Stimulated activated naive CD8-positive, alpha-beta T cell treated with anti-CD3 and anti-CD28 coated beads, Interleukin-15, Interleukin-2, amounts not matched to agents 100 ng/mL and 50 ng/mL, for 24 hours (primary cell): Measurements from ENCODE around the gene SPP2.

ENCODE experiments used
- H3K27ac Mint-ChIP-seq: one replicate; pipeline ENCODE4 v1.8.0; 2021; ENCODE audit warnings: mild to moderate bottlenecking, mixed read lengths
- H3K27me3 Mint-ChIP-seq: one replicate; pipeline ENCODE4 v1.8.0; 2021; ENCODE audit warnings: mixed read lengths
- H3K36me3 Mint-ChIP-seq: one replicate; pipeline ENCODE4 v1.8.0; 2021; ENCODE audit warnings: low read depth, mixed read lengths
- H3K4me1 Mint-ChIP-seq: one replicate; pipeline ENCODE4 v1.8.0; 2021; ENCODE audit warnings: low read depth, mixed read lengths
- H3K4me3 Mint-ChIP-seq: one replicate; pipeline ENCODE4 v1.8.0; 2021; ENCODE audit warnings: mild to moderate bottlenecking, mixed read lengths
- H3K9me3 Mint-ChIP-seq: one replicate; pipeline ENCODE4 v1.8.0; 2021; ENCODE audit warnings: mixed read lengths

The SPP2 gene

DNA sequence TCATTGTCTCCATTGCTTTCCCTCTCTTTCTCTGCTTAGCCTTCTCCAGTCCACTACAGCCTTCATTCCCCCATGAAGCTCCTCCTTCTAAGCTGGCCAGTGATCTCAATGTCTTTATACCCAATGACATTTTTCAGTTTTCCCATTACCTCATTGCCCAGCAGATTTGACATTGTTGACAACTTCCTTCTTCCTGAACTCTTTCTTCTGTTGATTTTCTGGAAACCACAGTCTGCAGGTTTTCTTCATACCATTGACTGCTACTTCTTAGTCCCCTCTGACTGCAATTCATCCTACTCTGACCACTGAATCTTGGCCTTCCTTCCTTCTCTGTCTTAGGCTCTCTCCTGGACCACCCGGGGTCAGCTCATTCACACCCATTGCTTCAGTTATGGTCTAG lies 22.9 kb upstream of the SPP2 start:
- H3K9me3 Mint-ChIP-seq = no peaks in the 10 kb centered on the region
- peaks cover 37% of the 10 kb centered on the region for H3K4me1 Mint-ChIP-seq
- H3K27ac Mint-ChIP-seq = no peak overlapping the region
- no peak overlapping the region for H3K4me3 Mint-ChIP-seq
- H3K36me3 Mint-ChIP-seq = no peaks in the 10 kb centered on the region
- H3K27me3 Mint-ChIP-seq = no peaks in the 10 kb centered on the region

DNA sequence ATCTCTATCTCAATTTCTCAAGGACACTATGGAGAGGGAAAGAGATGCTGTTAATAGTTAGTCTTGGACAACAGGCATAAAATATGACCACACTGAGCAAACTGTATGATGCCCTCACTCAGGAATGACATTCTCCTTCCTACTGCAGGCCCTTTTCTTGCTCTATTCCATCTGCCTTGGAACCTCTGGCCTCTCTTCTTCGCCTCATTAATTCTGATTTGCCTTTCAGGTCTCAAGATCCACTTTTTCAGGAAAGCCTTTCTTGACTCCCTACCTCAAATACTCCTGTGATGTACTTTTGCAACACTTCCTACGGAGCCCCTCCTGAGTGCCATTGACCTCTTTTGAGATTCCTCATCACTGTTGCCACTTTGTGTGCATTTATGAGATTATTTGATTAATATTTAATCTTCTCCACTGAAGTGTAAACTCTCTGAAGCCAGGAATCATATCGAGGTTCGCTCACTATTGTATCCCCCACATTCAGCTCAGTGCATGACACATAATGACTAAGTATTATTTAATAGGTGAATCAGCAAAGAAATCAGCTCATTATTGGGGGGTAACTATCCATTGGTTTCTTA lies 21.3 kb upstream of the SPP2 start:
- no peaks in the 10 kb centered on the region for H3K27me3 Mint-ChIP-seq
- H3K27ac Mint-ChIP-seq = no peak overlapping the region
- H3K36me3 Mint-ChIP-seq = no peaks in the 10 kb centered on the region
- no peak overlapping the region for H3K4me3 Mint-ChIP-seq
- H3K4me1 Mint-ChIP-seq = peaks cover 44% of the 10 kb centered on the region
- peaks cover 5% of the 10 kb centered on the region for H3K9me3 Mint-ChIP-seq

DNA sequence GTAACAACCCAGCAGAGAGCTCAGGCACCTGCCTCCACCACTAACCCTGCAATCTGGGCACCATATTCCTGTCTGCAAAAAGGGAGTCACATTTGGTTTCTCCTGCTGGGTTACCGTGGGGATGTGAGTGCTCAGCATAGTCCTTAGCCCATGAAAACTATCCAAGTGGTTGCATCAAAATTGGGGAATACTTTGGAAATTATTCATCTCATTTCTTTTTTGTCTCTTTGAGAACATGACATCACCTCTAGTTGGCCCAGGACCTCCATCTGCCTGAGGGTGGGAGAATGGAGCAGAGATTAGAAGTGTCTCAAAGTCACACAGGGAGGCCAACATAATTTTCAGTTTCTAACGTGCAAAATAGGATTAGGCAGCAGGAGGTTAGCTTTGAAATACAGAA lies 19.3 kb upstream of the SPP2 start:
- peaks cover 33% of the 10 kb centered on the region for H3K4me1 Mint-ChIP-seq
- no peak overlapping the region for H3K4me3 Mint-ChIP-seq

DNA sequence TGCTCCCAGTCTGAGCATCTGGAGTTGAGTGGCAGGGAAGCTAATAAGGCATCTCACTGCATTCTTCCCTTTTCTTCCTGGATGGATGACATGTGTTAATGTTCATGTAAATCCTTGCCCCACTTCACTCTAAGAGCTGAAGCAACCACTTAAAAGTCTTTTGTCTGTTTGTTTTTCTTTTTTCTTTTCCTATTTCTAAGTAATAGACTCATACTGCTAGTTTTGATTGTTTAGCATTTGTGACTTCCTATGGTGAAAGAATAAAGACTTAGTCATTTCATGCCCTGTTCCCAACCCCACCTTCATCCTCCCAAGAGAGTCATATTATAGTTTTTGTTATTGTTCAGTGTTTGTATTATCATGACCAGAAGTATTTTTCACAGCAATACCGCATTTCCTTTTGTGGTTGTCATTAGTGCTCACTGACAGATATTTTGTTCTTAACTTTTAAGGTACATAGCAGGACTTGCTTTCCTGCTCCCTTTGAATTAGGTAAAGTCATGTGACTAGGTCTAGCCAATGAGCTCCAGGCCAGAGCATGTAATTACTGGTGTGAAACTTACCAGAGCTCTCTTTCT lies 18.1 kb upstream of the SPP2 start:
- Mint-ChIP-seq H3K36me3 (peaks cover 6% of the 10 kb centered on the region), H3K9me3 (peaks cover 20% of the 10 kb centered on the region), H3K27me3 (no peaks in the 10 kb centered on the region), H3K4me1 (peaks cover 22% of the 10 kb centered on the region), H3K27ac (no peak overlapping the region), H3K4me3 (no peak overlapping the region)

More for the DNA sequence above, 19.3 kb upstream of the SPP2 start:
- Mint-ChIP-seq H3K27me3 (no peaks in the 10 kb centered on the region), H3K9me3 (peaks cover 9% of the 10 kb centered on the region), H3K27ac (no peak overlapping the region), H3K36me3 (peaks cover 1% of the 10 kb centered on the region)

DNA sequence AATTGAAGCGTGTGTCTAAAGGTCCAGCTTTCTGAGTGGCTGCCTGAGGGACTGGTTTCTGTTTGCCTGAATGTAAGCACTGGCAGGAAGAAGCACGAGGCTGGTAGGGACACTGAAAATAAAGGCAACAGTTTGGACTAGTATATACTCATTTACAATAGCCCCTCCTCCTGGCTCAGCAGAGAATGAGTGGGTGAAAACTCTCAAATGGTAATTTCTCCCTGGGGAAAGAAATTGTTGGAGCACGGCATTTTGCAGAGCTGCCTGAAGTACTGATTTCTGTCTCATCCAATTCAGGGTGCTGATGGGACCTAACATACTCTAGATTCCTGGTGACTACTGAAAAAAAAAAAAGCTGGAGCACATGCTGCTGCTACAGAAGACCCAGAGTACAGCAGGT lies 17.3 kb upstream of the SPP2 start:
- H3K4me1 Mint-ChIP-seq = peaks cover 17% of the 10 kb centered on the region
- no peak overlapping the region for H3K27ac Mint-ChIP-seq
- peaks cover 6% of the 10 kb centered on the region for H3K36me3 Mint-ChIP-seq
- H3K4me3 Mint-ChIP-seq = no peak overlapping the region
- H3K27me3 Mint-ChIP-seq = no peaks in the 10 kb centered on the region
- H3K9me3 Mint-ChIP-seq = peaks cover 24% of the 10 kb centered on the region

DNA sequence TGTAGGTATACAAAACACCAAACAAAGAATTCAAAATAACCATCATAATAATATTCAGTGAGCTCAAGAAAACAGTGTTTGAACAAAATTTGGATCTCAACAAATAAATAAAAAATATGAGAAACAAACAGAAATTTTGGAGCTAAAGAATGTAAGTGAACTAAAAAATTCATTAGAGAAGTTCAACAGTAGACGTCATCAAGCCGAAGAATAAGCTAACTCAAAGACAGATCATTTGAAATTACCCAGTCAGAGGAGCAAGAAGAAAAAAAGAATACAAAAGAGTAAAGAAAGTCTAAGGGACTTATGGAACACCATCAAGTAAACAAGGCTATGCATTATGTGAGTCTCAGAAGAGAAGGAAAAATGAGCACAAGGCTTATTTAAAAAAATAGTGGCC lies 16.6 kb upstream of the SPP2 start:
- Mint-ChIP-seq H3K9me3 (peaks cover 24% of the 10 kb centered on the region), H3K27ac (no peak overlapping the region), H3K4me3 (no peak overlapping the region), H3K27me3 (no peaks in the 10 kb centered on the region), H3K36me3 (peaks cover 6% of the 10 kb centered on the region), H3K4me1 (peaks cover 17% of the 10 kb centered on the region)

DNA sequence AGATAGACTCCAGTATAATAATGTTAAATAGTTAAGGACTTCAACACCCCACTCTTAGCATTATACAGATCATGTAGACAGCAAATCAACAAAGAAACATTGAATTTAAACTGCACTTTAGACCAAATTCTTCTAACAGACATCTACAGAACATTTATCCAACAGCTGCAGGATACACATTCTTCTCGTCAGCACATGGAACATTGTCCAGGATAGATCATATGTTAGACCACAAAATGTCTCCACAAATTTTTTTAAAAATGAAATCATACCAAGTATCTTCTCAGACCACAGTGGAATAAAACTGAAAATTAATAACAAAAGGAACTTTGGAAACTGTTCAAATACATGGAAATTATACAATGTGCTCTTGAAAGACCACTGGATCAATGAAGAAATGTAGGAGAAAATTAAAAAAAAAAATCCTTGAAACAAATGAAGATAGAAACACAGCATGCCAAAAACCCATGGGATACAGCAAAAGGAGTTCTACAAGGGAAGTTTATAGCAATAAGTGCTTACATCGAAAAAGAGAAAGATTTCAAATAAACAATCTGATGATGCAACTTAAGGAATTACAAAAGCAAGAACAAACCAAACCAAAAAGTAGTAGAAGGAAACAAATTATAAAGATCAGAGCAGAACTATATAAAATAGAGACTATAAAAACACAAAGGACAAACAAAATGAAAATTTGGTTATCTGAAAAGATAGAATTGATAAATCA lies 12.3 kb upstream of the SPP2 start:
- Mint-ChIP-seq H3K27ac (no peak overlapping the region), H3K9me3 (peaks cover 24% of the 10 kb centered on the region), H3K4me3 (no peak overlapping the region), H3K27me3 (no peaks in the 10 kb centered on the region), H3K4me1 (peaks cover 1% of the 10 kb centered on the region), H3K36me3 (peaks cover 6% of the 10 kb centered on the region)

DNA sequence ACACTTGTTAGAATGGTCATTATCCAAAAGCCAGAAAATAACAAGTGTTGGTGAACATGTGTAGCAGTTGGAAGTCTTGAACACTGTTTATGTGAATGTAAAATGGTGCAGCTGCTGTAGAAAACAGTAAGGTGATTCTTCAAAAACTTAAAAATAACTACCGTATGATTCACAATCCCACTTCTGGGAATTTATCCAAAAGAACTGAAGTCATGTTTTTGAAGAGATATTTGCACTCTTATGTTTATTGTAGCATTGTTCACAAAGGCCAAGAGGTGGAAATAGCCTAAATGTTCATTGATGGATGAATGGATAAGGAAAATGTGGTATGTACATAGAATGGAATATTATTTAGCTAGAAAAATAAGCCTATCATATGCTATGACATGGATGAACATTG lies 6.3 kb upstream of the SPP2 start:
- Mint-ChIP-seq H3K9me3 (no peaks in the 10 kb centered on the region), H3K27ac (no peak overlapping the region), H3K4me3 (no peak overlapping the region), H3K27me3 (no peaks in the 10 kb centered on the region), H3K4me1 (no peaks in the 10 kb centered on the region), H3K36me3 (no peaks in the 10 kb centered on the region)

DNA sequence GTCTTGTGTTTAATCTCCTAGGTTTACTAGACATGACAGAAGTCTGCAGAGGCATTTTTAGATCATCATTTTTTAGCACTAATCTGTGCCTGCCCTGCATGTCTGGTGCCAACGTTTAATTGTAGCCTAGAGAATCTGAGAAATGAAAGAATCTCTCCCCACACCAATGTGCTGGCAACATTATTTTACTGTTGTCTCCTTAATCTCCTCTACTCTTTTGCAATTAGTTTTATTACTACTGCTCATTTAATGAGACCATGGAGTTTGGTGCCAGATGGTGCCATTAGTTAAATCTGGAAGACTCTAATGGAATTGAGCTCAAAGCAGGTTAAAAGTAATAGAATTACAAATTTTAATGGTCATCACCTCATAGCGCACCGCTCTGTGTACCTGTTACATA lies 4.0 kb upstream of the SPP2 start:
- Mint-ChIP-seq H3K27ac (no peak overlapping the region), H3K36me3 (no peaks in the 10 kb centered on the region), H3K27me3 (no peaks in the 10 kb centered on the region), H3K4me1 (no peaks in the 10 kb centered on the region), H3K4me3 (no peak overlapping the region), H3K9me3 (no peaks in the 10 kb centered on the region)

DNA sequence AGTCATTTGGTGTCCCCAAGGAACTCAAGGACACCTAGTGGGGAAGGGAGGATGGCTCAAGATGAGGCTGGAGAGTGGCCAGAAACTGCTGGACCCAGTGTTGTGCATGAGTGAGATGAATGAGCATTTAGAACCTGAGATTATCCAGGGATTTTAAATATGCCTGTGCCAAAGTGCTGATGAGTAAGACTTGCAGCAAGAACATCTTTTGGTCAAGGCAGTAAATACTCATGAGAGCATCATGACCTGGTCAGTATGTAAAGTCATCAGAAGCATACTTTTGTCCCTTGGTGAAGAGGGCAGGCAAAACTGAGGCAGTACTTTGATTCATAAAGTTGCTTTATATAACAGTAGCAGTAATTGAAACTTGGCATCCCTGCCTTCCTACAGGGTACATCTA lies 3.1 kb upstream of the SPP2 start:
- Mint-ChIP-seq H3K36me3 (no peaks in the 10 kb centered on the region), H3K4me3 (no peak overlapping the region), H3K4me1 (no peaks in the 10 kb centered on the region), H3K27me3 (no peaks in the 10 kb centered on the region), H3K27ac (no peak overlapping the region), H3K9me3 (no peaks in the 10 kb centered on the region)

DNA sequence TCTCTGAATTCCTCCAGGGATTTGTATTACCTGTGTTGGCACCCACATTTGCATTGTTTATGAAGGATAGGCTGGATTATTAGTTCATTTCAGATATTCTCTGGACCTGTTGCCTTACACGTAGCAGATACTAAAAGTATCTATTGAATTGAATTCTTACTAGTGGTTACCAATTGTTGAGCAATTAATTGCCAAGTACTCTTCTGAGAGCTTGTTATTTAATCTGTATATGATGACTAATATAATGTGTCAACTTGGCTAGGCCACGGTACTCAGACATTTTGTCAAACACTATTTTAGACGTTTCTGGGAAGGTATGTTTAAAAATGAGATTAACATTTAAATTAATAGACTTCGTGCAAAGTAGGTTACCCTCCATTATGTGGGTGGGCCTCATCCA lies 2.5 kb upstream of the SPP2 start:
- Mint-ChIP-seq H3K27me3 (no peaks in the 10 kb centered on the region), H3K27ac (no peak overlapping the region), H3K9me3 (no peaks in the 10 kb centered on the region), H3K36me3 (no peaks in the 10 kb centered on the region), H3K4me3 (no peak overlapping the region), H3K4me1 (no peaks in the 10 kb centered on the region)

DNA sequence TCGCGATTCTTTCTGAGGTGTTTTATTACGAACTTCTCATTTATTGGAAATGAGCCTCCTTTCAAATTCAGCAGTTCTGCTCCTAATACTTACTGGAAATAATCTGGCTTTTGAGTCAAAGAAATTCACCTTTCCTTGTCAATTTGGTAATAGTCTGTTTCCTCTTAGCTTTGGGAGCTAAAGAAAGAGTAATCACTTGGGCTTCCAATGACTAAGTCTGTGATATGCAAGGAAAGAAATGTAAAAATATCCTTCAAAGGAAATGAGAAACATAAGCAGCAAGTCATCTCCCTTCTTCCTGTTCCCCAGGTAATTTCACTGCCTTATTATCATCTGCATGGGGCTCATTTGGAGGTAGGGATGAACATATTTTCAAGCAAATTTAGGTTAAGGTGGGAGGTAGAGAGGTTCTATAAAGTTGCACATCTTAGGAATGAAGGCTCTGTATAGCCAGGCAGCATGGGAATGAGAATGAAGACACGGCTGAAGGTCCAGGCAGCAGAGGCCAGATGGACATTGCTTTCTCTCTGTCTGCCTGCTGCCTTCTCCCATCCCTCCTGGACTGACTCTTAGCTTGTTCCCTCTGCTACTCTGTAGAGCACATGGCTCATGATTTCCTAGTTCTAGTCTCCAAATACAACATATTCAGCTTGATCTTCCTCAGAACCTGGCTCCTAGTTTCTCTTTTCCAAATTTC lies 1.0 kb downstream of the SPP2 start:
- no peaks in the 10 kb centered on the region for H3K4me1 Mint-ChIP-seq
- no peaks in the 10 kb centered on the region for H3K9me3 Mint-ChIP-seq
- no peaks in the 10 kb centered on the region for H3K36me3 Mint-ChIP-seq
- H3K27ac Mint-ChIP-seq = no peak overlapping the region
- H3K27me3 Mint-ChIP-seq = no peaks in the 10 kb centered on the region
- H3K4me3 Mint-ChIP-seq = no peak overlapping the region

DNA sequence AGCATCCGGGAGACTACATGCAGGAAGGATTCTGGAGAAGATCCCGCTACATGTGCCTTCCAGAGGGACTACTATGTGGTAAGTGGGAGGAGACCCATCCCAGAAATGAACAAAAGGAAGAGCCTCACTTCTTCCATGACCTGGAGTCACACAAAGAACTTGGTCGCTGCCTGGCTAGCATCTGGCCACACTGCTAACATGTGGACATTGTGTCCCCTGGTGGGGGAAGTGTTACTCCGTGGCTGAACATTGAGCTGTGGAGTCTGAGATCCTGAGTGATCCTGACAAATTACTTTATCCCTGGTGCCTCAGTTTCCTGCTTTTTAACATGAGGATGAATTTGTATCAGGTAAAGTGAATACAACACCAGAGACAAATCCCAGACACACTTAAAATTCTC lies 8.4 kb downstream of the SPP2 start:
- peaks cover 12% of the 10 kb centered on the region for H3K27me3 Mint-ChIP-seq

DNA sequence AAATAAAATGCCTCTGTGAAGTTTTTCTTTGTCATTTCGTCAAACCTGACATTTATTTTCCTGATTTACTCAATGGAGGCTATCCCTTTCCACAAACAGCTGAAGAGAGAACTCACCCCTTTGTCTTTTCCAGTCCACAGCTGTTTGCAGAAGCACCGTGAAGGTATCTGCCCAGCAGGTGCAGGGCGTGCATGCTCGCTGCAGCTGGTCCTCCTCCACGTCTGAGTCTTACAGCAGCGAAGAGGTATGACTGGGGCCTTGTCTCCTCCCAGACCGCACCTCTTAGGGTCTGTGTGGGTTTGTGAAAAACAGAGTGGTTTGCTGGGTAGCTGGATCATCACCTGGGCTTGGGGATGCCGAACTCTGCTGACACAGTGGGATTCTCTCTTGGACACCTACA lies 9.7 kb downstream of the SPP2 start:
- H3K27me3 Mint-ChIP-seq = peaks cover 12% of the 10 kb centered on the region
- H3K4me1 Mint-ChIP-seq = no peaks in the 10 kb centered on the region
- no peak overlapping the region for H3K27ac Mint-ChIP-seq
- no peaks in the 10 kb centered on the region for H3K9me3 Mint-ChIP-seq
- no peak overlapping the region for H3K4me3 Mint-ChIP-seq
- no peaks in the 10 kb centered on the region for H3K36me3 Mint-ChIP-seq

More for the DNA sequence above, 8.4 kb downstream of the SPP2 start:
- no peak overlapping the region for H3K27ac Mint-ChIP-seq
- no peaks in the 10 kb centered on the region for H3K36me3 Mint-ChIP-seq
- H3K4me3 Mint-ChIP-seq = no peak overlapping the region
- no peaks in the 10 kb centered on the region for H3K9me3 Mint-ChIP-seq
- H3K4me1 Mint-ChIP-seq = no peaks in the 10 kb centered on the region

DNA sequence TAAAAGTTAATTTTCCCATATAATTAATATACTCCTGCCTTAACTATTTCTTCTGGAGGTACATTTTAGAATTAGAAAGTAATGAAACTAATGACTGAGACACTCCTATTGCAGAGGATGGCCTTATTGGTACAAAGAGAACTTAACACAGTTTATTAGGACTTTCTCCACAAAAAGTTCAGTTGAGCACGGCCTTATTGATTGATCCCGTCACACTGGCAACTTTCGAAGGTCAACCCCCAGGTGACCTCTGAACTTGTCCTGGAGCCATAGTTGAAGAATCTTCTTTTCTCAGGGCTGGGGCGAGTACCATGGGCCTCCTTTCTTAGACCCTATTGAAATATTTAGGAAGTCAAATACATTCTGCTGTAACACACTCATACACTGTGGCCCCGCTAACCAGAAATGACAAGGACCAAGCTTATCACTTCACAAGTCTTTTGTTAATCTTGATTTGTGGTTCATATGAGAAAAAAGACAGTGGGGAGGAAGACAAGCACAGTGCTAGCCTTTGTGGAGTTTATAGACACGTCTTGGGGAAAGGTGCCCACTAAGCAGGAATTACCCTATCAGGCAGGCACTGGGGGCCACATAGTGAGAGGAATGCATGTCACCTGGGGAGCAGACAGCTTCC lies 11.2 kb downstream of the SPP2 start:
- no peak overlapping the region for H3K27ac Mint-ChIP-seq
- no peaks in the 10 kb centered on the region for H3K9me3 Mint-ChIP-seq
- H3K27me3 Mint-ChIP-seq = peaks cover 12% of the 10 kb centered on the region
- H3K4me3 Mint-ChIP-seq = no peak overlapping the region
- H3K4me1 Mint-ChIP-seq = no peaks in the 10 kb centered on the region
- H3K36me3 Mint-ChIP-seq = no peaks in the 10 kb centered on the region
